Measurements from ENCODE around the gene BHMT.

BHMT gene

DNA sequence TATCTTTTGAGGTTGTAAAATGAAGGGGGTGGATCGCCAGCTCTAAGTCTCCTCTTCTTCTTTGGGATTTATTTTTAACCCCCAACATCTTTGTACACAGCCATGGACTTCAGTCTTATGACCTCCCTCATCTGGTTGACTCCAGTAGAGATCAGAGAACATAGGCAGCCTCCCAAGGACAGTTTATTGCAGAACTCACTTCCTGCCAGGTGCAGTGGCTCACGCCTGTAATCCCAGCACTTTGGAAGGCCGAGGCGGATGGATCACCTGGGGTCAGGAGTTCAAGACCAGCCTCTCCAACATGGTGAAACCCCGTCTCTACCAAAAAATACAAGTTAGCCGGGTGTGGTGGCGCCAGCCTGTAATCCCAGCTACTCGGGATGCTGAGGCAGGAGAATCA, 2.8 kb upstream of the BHMT start:
- POLR2A ChIA-PET (ENCODE audit: low non-redundant PET): no interaction called here
- DNase-seq (ENCODE audit: low spot score): no peak
- CTCF ChIA-PET: interaction anchor here (1.2 kb wide), 1 partner anchor 88 kb away, joined by 3 read pairs; no protein-coding TSS in a partner anchor
- TF ChIP-seq CTCF (conservative IDR thresholded peaks at IDR 0.05; ENCODE audit: low read depth): no peak
- H3K27ac ChIP-seq: no peak overlapping the region

DNA sequence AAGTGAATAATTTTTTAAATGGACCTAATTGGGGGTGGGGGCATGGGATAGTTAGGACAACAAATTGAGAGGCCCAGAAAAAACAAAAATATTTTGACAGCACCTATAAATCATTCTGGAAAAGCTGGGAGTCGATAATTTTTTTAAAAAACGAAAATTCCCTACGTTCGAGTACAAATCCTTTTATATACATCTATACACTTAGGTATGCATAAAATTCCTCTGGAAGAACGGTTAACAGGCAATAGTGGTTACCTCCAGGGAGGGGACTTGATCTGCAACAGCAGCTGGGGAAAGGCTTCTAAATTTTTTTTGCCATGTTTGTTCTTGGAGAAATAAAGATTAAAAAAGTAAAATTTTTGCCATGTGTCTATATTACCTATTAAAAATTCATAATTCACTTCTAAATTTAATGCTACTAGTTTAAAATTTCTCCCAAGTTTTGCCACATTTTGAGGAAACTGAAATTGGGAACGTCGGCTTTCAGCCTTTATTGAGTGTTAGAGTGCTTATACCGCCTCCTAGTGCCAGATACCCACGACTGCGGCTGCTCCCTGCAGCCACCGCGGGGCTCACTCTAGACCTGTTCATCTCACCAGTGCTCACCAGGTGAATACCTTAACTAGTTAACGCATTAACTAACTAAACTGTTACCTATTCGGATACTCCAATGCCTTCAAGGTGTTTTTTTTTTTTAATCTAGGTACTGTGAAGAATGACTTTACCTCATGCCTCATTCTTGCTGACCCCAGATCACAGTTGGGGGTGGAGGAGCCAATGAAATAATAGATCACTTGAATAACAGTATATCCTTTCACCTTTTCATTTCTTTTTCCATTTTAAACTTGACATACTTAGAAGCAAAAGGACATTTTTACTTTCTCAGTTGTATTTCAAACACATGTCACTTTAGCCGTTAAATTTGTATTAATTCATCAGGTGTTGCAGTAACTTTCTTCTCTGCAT, 1.8 kb upstream of the BHMT start:
- POLR2A ChIA-PET (ENCODE audit: low non-redundant PET): no interaction called here
- CTCF ChIA-PET: interaction anchor here (0.6 to 1.2 kb wide), 2 partner anchors 85 to 89 kb away, joined by 3 read pairs; no protein-coding TSS in a partner anchor

DNA sequence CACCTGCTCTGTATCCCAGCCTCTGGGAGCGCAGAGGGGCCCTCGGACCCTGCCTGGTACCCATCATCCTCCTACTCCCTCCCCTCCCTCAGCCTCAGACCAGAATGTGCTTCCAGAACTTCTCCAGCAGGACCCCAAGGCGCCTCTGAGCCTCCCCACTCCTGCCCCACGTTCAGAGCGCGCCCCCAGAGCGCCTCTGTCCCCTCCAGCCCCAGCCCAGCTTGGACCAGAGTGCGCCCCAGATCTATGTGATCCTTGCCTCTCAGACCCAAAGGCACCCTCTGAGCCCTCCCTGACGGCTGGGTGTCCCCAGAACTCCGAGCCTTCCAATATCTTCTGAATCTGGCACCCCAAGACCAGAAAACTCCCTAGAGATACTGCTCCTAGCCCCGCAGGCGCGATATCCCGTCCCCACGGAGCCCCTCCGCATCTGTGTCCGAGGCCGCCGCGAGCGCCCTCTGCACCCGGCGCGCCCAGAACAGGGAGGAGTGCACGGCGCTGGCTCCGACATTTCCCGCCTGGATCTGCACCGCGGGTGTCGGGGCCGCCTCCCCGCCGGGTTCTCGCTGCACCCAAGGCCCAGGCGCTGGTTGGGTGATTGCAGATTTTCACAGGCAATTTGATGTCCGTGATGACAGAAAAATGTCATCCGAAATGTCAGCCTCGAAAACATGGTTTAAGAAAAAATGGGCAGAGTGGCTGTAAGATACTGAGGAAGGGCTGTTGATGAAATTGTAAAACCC, 522 bp downstream of the BHMT start:
- ChIA-PET CTCF (interaction anchor here (0.6 to 0.7 kb wide), 2 partner anchors 87 to 123 kb away, joined by 3 to 4 read pairs; no protein-coding TSS in a partner anchor), POLR2A (ENCODE audit: low non-redundant PET) (no interaction called here)

More for the DNA sequence above, 1.8 kb upstream of the BHMT start:
- no peak overlapping the region for H3K27ac ChIP-seq
- DNase-seq (ENCODE audit: low spot score): no peak
- TF ChIP-seq CTCF (conservative IDR thresholded peaks at IDR 0.05; ENCODE audit: low read depth): 0 out of 2 replicates have a peak, but pooled peaks have one; percentile 13

DNA sequence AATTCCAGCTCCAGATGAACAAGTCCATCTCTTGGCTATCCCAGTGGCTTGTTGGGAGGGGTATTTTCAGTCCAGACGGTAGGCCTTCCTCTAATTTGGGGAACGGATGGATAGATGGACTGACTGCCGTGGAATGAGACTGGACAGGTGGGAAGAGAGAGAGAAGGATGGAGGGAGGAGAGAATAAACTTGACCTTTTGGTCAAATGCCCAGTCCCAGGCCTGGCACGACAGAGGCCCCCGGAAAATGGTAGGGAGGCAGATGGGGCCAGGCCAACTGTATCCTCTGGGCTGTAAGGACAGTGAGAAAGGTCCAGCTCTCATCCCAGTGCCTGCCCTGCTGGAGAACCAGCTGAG, 1.1 kb downstream of the BHMT start:
- POLR2A ChIA-PET (ENCODE audit: low non-redundant PET): no interaction called here

More for the DNA sequence above, 522 bp downstream of the BHMT start:
- TF ChIP-seq CTCF (conservative IDR thresholded peaks at IDR 0.05; ENCODE audit: low read depth): no peak
- no peak overlapping the region for H3K27ac ChIP-seq
- DNase-seq (ENCODE audit: low spot score): no peak

DNA sequence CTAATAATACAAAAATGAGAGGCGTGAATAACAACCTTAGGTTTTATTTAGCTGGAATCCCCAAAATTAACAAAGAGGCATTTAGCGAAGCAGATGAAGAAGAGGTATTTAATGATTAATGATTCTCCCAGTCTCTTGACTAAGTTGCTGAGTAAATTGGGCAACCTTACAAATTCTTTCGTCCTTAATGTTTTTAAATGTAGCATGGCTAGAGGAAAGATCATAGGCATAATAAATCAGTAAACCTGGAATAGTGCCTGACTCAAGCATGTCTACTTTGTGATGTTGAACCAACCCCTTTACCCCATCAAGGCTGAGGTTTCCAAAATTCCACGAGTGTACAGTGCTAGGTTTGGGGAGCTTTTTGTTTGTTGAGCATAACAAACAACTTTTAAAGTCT, 7.9 kb downstream of the BHMT start:
- TF ChIP-seq CTCF (conservative IDR thresholded peaks at IDR 0.05; ENCODE audit: low read depth): no peak
- H3K27ac ChIP-seq: no peak overlapping the region
- ChIA-PET CTCF (interaction anchor here (0.7 to 1.4 kb wide), 2 partner anchors 95 to 1344 kb away, joined by 3 to 5 read pairs; no protein-coding TSS in a partner anchor), POLR2A (ENCODE audit: low non-redundant PET) (no interaction called here)
- DNase-seq (ENCODE audit: low spot score): no peak

More for the DNA sequence above, 1.1 kb downstream of the BHMT start:
- CTCF ChIA-PET: interaction anchor here (0.6 kb wide), 1 partner anchor 88 kb away, joined by 3 read pairs; no protein-coding TSS in a partner anchor
- no peak overlapping the region for H3K27ac ChIP-seq
- DNase-seq (ENCODE audit: low spot score): no peak
- no peak for TF ChIP-seq CTCF (conservative IDR thresholded peaks at IDR 0.05; ENCODE audit: low read depth)

- ChIA-PET POLR2A (ENCODE audit: low non-redundant PET) (no interaction called here), CTCF (no interaction called here)
- peak; percentile 33 for DNase-seq (ENCODE audit: low spot score)
- no peak for TF ChIP-seq CTCF (conservative IDR thresholded peaks at IDR 0.05; ENCODE audit: low read depth)
- H3K27ac ChIP-seq: no peak overlapping the region
Measured at GRCh38 chr5:79120221-79120620, 8.6 kb downstream of the BHMT start.
